Measurements from ENCODE around the gene TRIM50. TPM values are rescaled to one million over a fixed set of nuclear protein-coding genes. Genes with fewer than 3 reads are reported as not detected.

The TRIM50 gene
- total RNA-seq, 1 experiment from 2014 or later = not detected

- DNase-seq (ENCODE audit: low read depth, low spot score) (no peak), ATAC-seq (no peak)
- no TSS peak for BruUV-seq (replicated peaks)
- TF ChIP-seq SIN3A (IDR thresholded peaks at IDR 0.05; ENCODE audit: borderline replicate concordance, insufficient read depth, low read depth, low read length) = no peak
- TF ChIP-seq, protein P1, sequence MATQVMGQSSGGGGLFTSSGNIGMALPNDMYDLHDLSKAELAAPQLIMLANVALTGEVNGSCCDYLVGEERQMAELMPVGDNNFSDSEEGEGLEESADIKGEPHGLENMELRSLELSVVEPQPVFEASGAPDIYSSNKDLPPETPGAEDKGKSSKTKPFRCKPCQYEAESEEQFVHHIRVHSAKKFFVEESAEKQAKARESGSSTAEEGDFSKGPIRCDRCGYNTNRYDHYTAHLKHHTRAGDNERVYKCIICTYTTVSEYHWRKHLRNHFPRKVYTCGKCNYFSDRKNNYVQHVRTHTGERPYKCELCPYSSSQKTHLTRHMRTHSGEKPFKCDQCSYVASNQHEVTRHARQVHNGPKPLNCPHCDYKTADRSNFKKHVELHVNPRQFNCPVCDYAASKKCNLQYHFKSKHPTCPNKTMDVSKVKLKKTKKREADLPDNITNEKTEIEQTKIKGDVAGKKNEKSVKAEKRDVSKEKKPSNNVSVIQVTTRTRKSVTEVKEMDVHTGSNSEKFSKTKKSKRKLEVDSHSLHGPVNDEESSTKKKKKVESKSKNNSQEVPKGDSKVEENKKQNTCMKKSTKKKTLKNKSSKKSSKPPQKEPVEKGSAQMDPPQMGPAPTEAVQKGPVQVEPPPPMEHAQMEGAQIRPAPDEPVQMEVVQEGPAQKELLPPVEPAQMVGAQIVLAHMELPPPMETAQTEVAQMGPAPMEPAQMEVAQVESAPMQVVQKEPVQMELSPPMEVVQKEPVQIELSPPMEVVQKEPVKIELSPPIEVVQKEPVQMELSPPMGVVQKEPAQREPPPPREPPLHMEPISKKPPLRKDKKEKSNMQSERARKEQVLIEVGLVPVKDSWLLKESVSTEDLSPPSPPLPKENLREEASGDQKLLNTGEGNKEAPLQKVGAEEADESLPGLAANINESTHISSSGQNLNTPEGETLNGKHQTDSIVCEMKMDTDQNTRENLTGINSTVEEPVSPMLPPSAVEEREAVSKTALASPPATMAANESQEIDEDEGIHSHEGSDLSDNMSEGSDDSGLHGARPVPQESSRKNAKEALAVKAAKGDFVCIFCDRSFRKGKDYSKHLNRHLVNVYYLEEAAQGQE (IDR thresholded peaks at IDR 0.05; ENCODE audit: insufficient read depth in 1 of 2, low read depth in 2 of 2, low read length in 1 of 2) = no peak
- TF ChIP-seq POLR2AphosphoS5 (IDR thresholded peaks at IDR 0.05; ENCODE audit: low read depth, low read length) = no peak
- Histone ChIP-seq H3K4me3 (ENCODE audit: low read depth in 2 of 2, low read length in 2 of 2) (no peak overlapping the region), H3K36me3 (ENCODE audit: control insufficient read depth, insufficient read depth, low read length) (no peaks in the 10 kb centered on the region), H3K4me1 (ENCODE audit: control insufficient read depth, insufficient read depth, low read length) (no peaks in the 10 kb centered on the region), H3K9me3 (ENCODE audit: control insufficient read depth, insufficient read depth, low read depth, low read length) (no peaks in the 10 kb centered on the region), H3K27me3 (ENCODE audit: control insufficient read depth, insufficient read depth, low read length) (no peaks in the 10 kb centered on the region), H3K27ac (ENCODE audit: low read length) (no peak overlapping the region)
- in situ Hi-C loops (cut with HindIII; ENCODE audit: low pct_unique_long_range_greater_than_20kb, low sequenced_read_pairs) (no loop called here), intact Hi-C loops (cut with micrococcal nuclease; ENCODE audit: unreplicated experiment) (no loop called here)
- POLR2A ChIA-PET = no interaction called here
- CTCF ChIA-PET = no interaction called here
Measured at GRCh38 chr7:73338321-73338720, 10.4 kb upstream of the TRIM50 start.

DNA sequence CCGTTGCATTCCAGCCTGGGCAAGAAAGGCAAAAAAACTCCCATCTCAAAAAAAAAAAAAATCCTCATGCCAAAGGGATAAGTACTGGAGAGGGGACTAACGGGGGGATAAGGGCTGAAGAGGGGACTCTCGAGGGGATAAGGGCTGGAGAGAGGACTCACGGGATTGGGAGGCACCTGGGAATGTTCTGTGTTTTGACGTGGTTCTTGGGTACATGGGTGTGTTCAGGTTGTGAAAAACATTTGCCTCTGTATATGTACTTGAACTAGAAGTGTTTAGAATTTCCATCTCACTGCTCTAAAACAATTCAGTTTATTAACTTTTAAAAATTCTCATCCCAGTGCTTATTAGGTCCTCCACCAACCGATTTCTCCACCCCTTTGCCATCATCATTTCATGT, 4.6 kb upstream of the TRIM50 start:
- ChIA-PET CTCF (no interaction called here), POLR2A (interaction anchor here (0.6 kb wide), 1 partner anchor 966 kb away, joined by 9 read pairs; no protein-coding TSS in a partner anchor)
- H3K4me3 ChIP-seq (ENCODE audit: low read depth in 2 of 2, low read length in 2 of 2) = no peak overlapping the region
- no peak for DNase-seq (ENCODE audit: low read depth, low spot score)
- no peaks in the 10 kb centered on the region for H3K27me3 ChIP-seq (ENCODE audit: control insufficient read depth, insufficient read depth, low read length)
- no TSS peak for BruUV-seq (replicated peaks)
- no peak for ATAC-seq
- no peaks in the 10 kb centered on the region for H3K9me3 ChIP-seq (ENCODE audit: control insufficient read depth, insufficient read depth, low read depth, low read length)
- no peaks in the 10 kb centered on the region for H3K36me3 ChIP-seq (ENCODE audit: control insufficient read depth, insufficient read depth, low read length)
- intact Hi-C loops (cut with micrococcal nuclease; ENCODE audit: unreplicated experiment) (no loop called here), in situ Hi-C loops (cut with HindIII; ENCODE audit: low pct_unique_long_range_greater_than_20kb, low sequenced_read_pairs) (no loop called here)
- no peak overlapping the region for H3K27ac ChIP-seq (ENCODE audit: low read length)
- TF ChIP-seq, protein P1 (IDR thresholded peaks at IDR 0.05; ENCODE audit: insufficient read depth in 1 of 2, low read depth in 2 of 2, low read length in 1 of 2) = no peak
- TF ChIP-seq POLR2AphosphoS5 (IDR thresholded peaks at IDR 0.05; ENCODE audit: low read depth, low read length) = no peak
- TF ChIP-seq SIN3A (IDR thresholded peaks at IDR 0.05; ENCODE audit: borderline replicate concordance, insufficient read depth, low read depth, low read length) = no peak
- TF ChIP-seq, protein P2, sequence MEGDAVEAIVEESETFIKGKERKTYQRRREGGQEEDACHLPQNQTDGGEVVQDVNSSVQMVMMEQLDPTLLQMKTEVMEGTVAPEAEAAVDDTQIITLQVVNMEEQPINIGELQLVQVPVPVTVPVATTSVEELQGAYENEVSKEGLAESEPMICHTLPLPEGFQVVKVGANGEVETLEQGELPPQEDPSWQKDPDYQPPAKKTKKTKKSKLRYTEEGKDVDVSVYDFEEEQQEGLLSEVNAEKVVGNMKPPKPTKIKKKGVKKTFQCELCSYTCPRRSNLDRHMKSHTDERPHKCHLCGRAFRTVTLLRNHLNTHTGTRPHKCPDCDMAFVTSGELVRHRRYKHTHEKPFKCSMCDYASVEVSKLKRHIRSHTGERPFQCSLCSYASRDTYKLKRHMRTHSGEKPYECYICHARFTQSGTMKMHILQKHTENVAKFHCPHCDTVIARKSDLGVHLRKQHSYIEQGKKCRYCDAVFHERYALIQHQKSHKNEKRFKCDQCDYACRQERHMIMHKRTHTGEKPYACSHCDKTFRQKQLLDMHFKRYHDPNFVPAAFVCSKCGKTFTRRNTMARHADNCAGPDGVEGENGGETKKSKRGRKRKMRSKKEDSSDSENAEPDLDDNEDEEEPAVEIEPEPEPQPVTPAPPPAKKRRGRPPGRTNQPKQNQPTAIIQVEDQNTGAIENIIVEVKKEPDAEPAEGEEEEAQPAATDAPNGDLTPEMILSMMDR (IDR thresholded peaks at IDR 0.05) = no peak
- TF ChIP-seq TCF7L2 (IDR thresholded peaks at IDR 0.05; ENCODE audit: low read depth, low read length) = no peak
- no peaks in the 10 kb centered on the region for H3K4me1 ChIP-seq (ENCODE audit: control insufficient read depth, insufficient read depth, low read length)
